Measurements from ENCODE around the gene SLC52A1. TPM values are rescaled to one million over a fixed set of nuclear protein-coding genes. Genes with fewer than 3 reads are reported as not detected.

SLC52A1 gene
- total and polyA plus RNA-seq, 2 of the 13 experiments (the other 11 are each of a cell fraction or from before 2014, with no cell fraction given) = 0.03 to 0.13 TPM

DNA sequence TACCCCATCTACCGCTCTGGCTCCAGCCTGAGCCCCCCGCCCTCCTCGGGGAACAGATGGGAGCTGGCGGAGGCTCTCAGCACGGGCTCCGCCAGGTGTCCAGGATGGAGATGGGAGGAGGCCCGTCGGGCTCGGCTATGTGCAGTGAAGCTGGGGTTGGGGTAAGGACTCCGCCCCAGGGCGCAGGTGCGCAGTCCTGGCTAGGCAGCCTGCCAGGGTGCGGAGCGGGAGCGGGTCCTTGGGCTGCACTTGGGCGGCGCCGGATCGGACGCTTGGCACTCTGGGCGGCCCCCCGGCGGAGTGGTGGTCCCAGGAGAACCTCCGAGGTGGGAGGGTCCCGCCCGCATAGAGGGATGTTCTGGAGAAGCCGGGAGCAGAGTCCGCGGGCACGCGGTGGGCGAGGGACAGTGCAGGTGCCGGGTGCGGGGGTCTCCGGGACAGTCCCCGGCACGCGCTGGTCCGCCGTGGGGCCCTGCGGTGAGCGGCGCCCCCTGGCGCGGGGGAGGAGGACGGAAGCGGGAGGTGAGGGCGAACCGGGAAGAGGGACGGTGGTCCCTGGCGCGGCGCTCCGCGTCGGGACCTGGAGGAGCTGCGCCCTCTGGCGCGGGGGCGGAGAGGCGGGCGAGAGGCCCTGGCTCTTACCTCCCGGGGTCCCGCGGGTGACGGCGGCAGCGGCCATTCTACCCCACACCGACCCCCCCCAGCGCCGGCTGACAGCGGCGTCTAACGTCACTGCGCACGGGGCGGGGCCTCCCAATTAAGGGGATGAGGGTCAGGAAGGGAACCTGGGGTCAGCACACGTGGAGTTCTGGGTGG, 48.1 kb downstream of the SLC52A1 start, which contains the start of gene CAMTA2 (continued):
- TF ChIP-seq PRDM10 (CRISPR knock-in tag; IDR thresholded peaks at IDR 0.05; ENCODE audit: low read depth) (no peak), LCORL (IDR thresholded peaks at IDR 0.05) (no peak), LCORL (CRISPR knock-in tag; IDR thresholded peaks at IDR 0.05) (peak; percentile 69), ZNF674 (CRISPR knock-in tag; IDR thresholded peaks at IDR 0.05; ENCODE audit: low read depth) (no peak; the same call in 1 of the 2 replicates), ZNF788 (CRISPR knock-in tag; IDR thresholded peaks at IDR 0.05; ENCODE audit: borderline replicate concordance) (peak; percentile 77; the same call in 1 of the 2 replicates), FOXK2 (IDR thresholded peaks at IDR 0.05) (no peak), ZSCAN9 (CRISPR knock-in tag; IDR thresholded peaks at IDR 0.05; ENCODE audit: borderline replicate concordance) (peak; percentile 66; the same call in 1 of the 2 replicates), NFE2L1 (CRISPR knock-in tag; IDR thresholded peaks at IDR 0.05; ENCODE audit: borderline replicate concordance) (no peak), ZFX (CRISPR knock-in tag; IDR thresholded peaks at IDR 0.05; ENCODE audit: low read depth) (peak; percentile 78), POLR2A (IDR thresholded peaks at IDR 0.05; ENCODE audit: insufficient read depth in 1 of 2, low read depth in 2 of 2, low read length in 2 of 2) (peak in 1 of 2 experiments; percentile 12; a peak in 2 of 4 replicates), PPARG (CRISPR knock-in tag; conservative IDR thresholded peaks at IDR 0.05) (no peak), RBAK (CRISPR knock-in tag; IDR thresholded peaks at IDR 0.05) (no peak), ZBTB7A (CRISPR knock-in tag; IDR thresholded peaks at IDR 0.05) (peak; percentile 96), ATAD3A (CRISPR knock-in tag; IDR thresholded peaks at IDR 0.05) (no peak), REPIN1 (CRISPR knock-in tag; IDR thresholded peaks at IDR 0.05; ENCODE audit: borderline replicate concordance, low read depth) (peak; percentile 85; the same call in 1 of the 2 replicates), ZNF704 (CRISPR knock-in tag; IDR thresholded peaks at IDR 0.05; ENCODE audit: borderline replicate concordance) (no peak), FOXO1 (CRISPR knock-in tag; IDR thresholded peaks at IDR 0.05) (no peak; the same call in 1 of the 2 replicates), ARID2 (CRISPR knock-in tag; IDR thresholded peaks at IDR 0.05; ENCODE audit: borderline replicate concordance) (no peak), GTF2F1 (IDR thresholded peaks at IDR 0.05; ENCODE audit: low read length) (no peak), HNF4G (IDR thresholded peaks at IDR 0.05; ENCODE audit: borderline replicate concordance, low read depth, low read length) (0 out of 2 replicates have a peak, but pooled peaks have one; percentile 15), HNF4G (CRISPR knock-in tag; IDR thresholded peaks at IDR 0.05; ENCODE audit: borderline replicate concordance, low read depth) (peak; percentile 54; the same call in 1 of the 2 replicates), SMC3 (IDR thresholded peaks at IDR 0.05; ENCODE audit: low read length) (peak; percentile 6; the same call in 1 of the 2 replicates), IRF2 (CRISPR knock-in tag; IDR thresholded peaks at IDR 0.05) (0 out of 2 replicates have a peak, but pooled peaks have one; percentile 44)
- TF ChIP-seq, protein P1, sequence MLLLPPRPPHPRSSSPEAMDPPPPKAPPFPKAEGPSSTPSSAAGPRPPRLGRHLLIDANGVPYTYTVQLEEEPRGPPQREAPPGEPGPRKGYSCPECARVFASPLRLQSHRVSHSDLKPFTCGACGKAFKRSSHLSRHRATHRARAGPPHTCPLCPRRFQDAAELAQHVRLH (CRISPR knock-in tag; IDR thresholded peaks at IDR 0.05; ENCODE audit: borderline replicate concordance, low read depth) = peak; percentile 91; the same call in 1 of the 2 replicates
- TF ChIP-seq, protein P2, sequence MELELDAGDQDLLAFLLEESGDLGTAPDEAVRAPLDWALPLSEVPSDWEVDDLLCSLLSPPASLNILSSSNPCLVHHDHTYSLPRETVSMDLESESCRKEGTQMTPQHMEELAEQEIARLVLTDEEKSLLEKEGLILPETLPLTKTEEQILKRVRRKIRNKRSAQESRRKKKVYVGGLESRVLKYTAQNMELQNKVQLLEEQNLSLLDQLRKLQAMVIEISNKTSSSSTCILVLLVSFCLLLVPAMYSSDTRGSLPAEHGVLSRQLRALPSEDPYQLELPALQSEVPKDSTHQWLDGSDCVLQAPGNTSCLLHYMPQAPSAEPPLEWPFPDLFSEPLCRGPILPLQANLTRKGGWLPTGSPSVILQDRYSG (CRISPR knock-in tag; IDR thresholded peaks at IDR 0.05) = no peak; the same call in 1 of the 2 replicates

Data from HepG2 (cell line).